ENCODE data around the gene WDR93. TPM values are rescaled to one million over a fixed set of nuclear protein-coding genes. Genes with fewer than 3 reads are reported as not detected.

The WDR93 gene
- total RNA-seq, 1 experiment from 2014 or later: not detected

DNA sequence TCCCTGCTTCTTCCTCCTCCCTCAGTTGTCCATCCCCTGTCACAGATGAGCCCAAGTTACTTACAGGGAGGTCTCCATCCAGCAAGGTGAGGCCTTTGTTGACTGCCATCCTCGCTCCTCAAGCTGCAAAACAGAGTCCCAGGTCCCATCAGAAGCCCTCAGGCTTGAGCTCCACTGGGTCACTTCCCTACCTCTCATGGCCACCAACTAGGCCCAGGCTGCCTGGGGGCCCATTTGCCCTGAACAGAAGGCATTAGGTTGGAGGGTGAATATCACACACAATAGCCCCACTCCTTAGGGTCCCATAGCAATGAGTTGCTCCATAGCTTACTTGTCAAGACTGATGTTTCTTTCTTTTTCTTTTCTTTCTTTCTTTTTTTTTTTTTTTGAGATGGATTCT is 13.2 kb upstream of the WDR93 start:
- no peak for DNase-seq (ENCODE audit: low spot score)

GRCh38 chr15:89679212-89679611 is 11.4 kb upstream of the WDR93 start, which contains the start of gene PLIN1:
TSS of gene PLIN1 (minus strand) at chr15:89679367. CDS start at chr15:89677489, 1,878 bp downstream.
- TF ChIP-seq, protein P1, sequence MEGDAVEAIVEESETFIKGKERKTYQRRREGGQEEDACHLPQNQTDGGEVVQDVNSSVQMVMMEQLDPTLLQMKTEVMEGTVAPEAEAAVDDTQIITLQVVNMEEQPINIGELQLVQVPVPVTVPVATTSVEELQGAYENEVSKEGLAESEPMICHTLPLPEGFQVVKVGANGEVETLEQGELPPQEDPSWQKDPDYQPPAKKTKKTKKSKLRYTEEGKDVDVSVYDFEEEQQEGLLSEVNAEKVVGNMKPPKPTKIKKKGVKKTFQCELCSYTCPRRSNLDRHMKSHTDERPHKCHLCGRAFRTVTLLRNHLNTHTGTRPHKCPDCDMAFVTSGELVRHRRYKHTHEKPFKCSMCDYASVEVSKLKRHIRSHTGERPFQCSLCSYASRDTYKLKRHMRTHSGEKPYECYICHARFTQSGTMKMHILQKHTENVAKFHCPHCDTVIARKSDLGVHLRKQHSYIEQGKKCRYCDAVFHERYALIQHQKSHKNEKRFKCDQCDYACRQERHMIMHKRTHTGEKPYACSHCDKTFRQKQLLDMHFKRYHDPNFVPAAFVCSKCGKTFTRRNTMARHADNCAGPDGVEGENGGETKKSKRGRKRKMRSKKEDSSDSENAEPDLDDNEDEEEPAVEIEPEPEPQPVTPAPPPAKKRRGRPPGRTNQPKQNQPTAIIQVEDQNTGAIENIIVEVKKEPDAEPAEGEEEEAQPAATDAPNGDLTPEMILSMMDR (conservative IDR thresholded peaks at IDR 0.05; ENCODE audit: low read depth, low read length): no peak
- no peak for TF ChIP-seq EZH2 (IDR thresholded peaks at IDR 0.05; ENCODE audit: borderline replicate concordance, low read depth, low read length, poor library complexity, severe bottlenecking)
- CTCF ChIA-PET: no interaction called here
- intact Hi-C loops (cut with micrococcal nuclease; ENCODE audit: unreplicated experiment): no loop called here
- Histone ChIP-seq H3K9me3 (ENCODE audit: low read depth, low read length, poor library complexity, severe bottlenecking) (no peaks in the 10 kb centered on the region), H3K36me3 (ENCODE audit: insufficient read depth, low read length, poor library complexity, severe bottlenecking) (no peaks in the 10 kb centered on the region), H3K4me3 (ENCODE audit: low read depth, low read length, poor library complexity, severe bottlenecking) (no peak within 1 kb of the TSS), H3K4me1 (ENCODE audit: insufficient read depth, low read length, poor library complexity, severe bottlenecking) (no peaks in the 10 kb centered on the region), H3K27me3 (replicated peaks; ENCODE audit: insufficient read depth, low read depth, low read length, poor library complexity) (no peaks in the 10 kb centered on the region), H3K27ac (ENCODE audit: low read depth, low read length, poor library complexity, severe bottlenecking) (no peak within 1 kb of the TSS)
- no peak for DNase-seq (ENCODE audit: low spot score)
- BruUV-seq (replicated peaks): no TSS peak
- POLR2A ChIA-PET (ENCODE audit: low non-redundant PET): no interaction called here

More for the DNA sequence above, 13.2 kb upstream of the WDR93 start:
- intact Hi-C loops (cut with micrococcal nuclease; ENCODE audit: unreplicated experiment): no loop called here
- BruUV-seq (replicated peaks): no TSS peak
- ChIA-PET CTCF (no interaction called here), POLR2A (ENCODE audit: low non-redundant PET) (no interaction called here)
- H3K27me3 ChIP-seq (replicated peaks; ENCODE audit: insufficient read depth, low read depth, low read length, poor library complexity): no peaks in the 10 kb centered on the region
- H3K36me3 ChIP-seq (ENCODE audit: insufficient read depth, low read length, poor library complexity, severe bottlenecking): no peaks in the 10 kb centered on the region
- TF ChIP-seq, protein P1 (conservative IDR thresholded peaks at IDR 0.05; ENCODE audit: low read depth, low read length): no peak
- TF ChIP-seq EZH2 (IDR thresholded peaks at IDR 0.05; ENCODE audit: borderline replicate concordance, low read depth, low read length, poor library complexity, severe bottlenecking): no peak
- H3K9me3 ChIP-seq (ENCODE audit: low read depth, low read length, poor library complexity, severe bottlenecking): no peaks in the 10 kb centered on the region
- H3K4me3 ChIP-seq (ENCODE audit: low read depth, low read length, poor library complexity, severe bottlenecking): no peak overlapping the region
- H3K27ac ChIP-seq (ENCODE audit: low read depth, low read length, poor library complexity, severe bottlenecking): no peak overlapping the region
- H3K4me1 ChIP-seq (ENCODE audit: insufficient read depth, low read length, poor library complexity, severe bottlenecking): no peaks in the 10 kb centered on the region

DNA sequence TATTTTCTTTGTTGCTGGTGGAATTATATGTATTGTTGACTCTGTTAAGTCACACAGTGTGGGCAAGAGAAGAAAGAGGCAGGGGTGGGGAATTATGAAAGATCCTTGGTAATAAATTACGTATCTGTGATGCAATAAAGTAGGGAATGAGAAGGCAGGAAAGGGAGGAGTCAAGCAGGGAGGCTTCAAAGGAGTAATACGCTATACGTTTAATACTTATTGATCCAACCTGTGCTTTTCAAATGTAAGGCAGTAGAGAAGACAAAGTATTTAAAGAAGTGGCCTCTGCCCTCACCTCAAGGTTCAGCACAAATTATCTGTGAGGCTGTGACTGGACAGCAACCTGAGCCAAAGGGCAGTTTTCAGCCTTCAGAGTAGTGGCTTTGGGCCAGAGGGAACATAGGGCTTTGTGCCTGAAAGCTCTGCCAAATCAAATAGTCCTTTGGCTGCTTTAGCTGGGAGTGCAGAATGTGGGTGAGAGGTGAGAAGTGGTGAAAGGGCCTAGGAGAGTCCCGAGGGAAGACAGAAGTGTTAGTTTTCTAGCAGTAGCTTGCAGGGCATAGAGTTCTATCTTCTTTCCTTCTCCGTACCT is 10.2 kb upstream of the WDR93 start:
- DNase-seq (ENCODE audit: low spot score): no peak
- no peak overlapping the region for H3K4me3 ChIP-seq (ENCODE audit: low read depth, low read length, poor library complexity, severe bottlenecking)
- TF ChIP-seq EZH2 (IDR thresholded peaks at IDR 0.05; ENCODE audit: borderline replicate concordance, low read depth, low read length, poor library complexity, severe bottlenecking): no peak
- TF ChIP-seq, protein P1 (conservative IDR thresholded peaks at IDR 0.05; ENCODE audit: low read depth, low read length): no peak
- H3K36me3 ChIP-seq (ENCODE audit: insufficient read depth, low read length, poor library complexity, severe bottlenecking): no peaks in the 10 kb centered on the region
- ChIA-PET POLR2A (ENCODE audit: low non-redundant PET) (no interaction called here), CTCF (no interaction called here)
- no peaks in the 10 kb centered on the region for H3K9me3 ChIP-seq (ENCODE audit: low read depth, low read length, poor library complexity, severe bottlenecking)
- BruUV-seq (replicated peaks): no TSS peak
- no peaks in the 10 kb centered on the region for H3K4me1 ChIP-seq (ENCODE audit: insufficient read depth, low read length, poor library complexity, severe bottlenecking)
- intact Hi-C loops (cut with micrococcal nuclease; ENCODE audit: unreplicated experiment): no loop called here
- no peak overlapping the region for H3K27ac ChIP-seq (ENCODE audit: low read depth, low read length, poor library complexity, severe bottlenecking)
- no peaks in the 10 kb centered on the region for H3K27me3 ChIP-seq (replicated peaks; ENCODE audit: insufficient read depth, low read depth, low read length, poor library complexity)
